ENCODE measurements around the gene RGS16. TPM values are rescaled to one million over a fixed set of nuclear protein-coding genes. Genes with fewer than 3 reads are reported as not detected.
A peak's percentile ranks its signal among the peaks of the same experiment; 100 is the strongest.

The RGS16 gene
- total and polyA plus RNA-seq, 2 donors (not counting 3 experiments of a cell fraction or from before 2014, with no cell fraction given), result not detected

GRCh38 chr1:182614796-182615454, 10.7 kb upstream of the RGS16 start:
- Histone ChIP-seq H3K9me3 (replicated peaks; ENCODE audit: control insufficient read depth, insufficient read depth, low read length) (no peaks in the 10 kb centered on the region), H3K4me3 (replicated peaks in 1 of 3; ENCODE audit: insufficient read depth in 1 of 3, low read depth in 1 of 3, low read length in 3 of 3) (peak overlapping the region; percentile 38 to 46 (median 39)), H3K27ac (ENCODE audit: insufficient read depth, low read depth, low read length) (no peak overlapping the region), H3K36me3 (ENCODE audit: control insufficient read depth in 2 of 2, extremely low read depth in 1 of 2, insufficient read depth in 2 of 2, low read length in 2 of 2) (no peaks in the 10 kb centered on the region), H4K20me1 (replicated peaks; ENCODE audit: control insufficient read depth, extremely low read depth, insufficient read depth, low read length) (no peaks in the 10 kb centered on the region), H3K79me2 (ENCODE audit: control insufficient read depth, insufficient read depth, low read length) (no peaks in the 10 kb centered on the region), H3K9ac (replicated peaks; ENCODE audit: extremely low read depth, insufficient read depth, low read length) (no peak overlapping the region), H3K27me3 (ENCODE audit: control insufficient read depth in 2 of 2, insufficient read depth in 2 of 2, low read length in 2 of 2) (peaks cover 56 to 63% of the 10 kb centered on the region in 2 experiments), H2AFZ (ENCODE audit: low read depth, low read length) (peak overlapping the region; percentile 74), H3K4me1 (ENCODE audit: control insufficient read depth, extremely low read depth, insufficient read depth, low read length) (peaks cover 11% of the 10 kb centered on the region), H3K9me1 (replicated peaks; ENCODE audit: control insufficient read depth, extremely low read depth, insufficient read depth, low read length) (no peaks in the 10 kb centered on the region), H3K4me2 (ENCODE audit: insufficient read depth, low read length) (peak overlapping the region; percentile 84)
- BruUV-seq (replicated peaks), result no TSS peak
- ChIA-PET CTCF (interaction anchor here (0.6 to 4.3 kb wide), 5 partner anchors 14 to 172 kb away, joined by 3 to 31 read pairs (median 18); no protein-coding TSS in a partner anchor), POLR2A (interaction anchor here (0.7 to 1.5 kb wide), 2 partner anchors 25 to 223 kb away, joined by 3 to 4 read pairs; partner anchors contain the start of gene GLUL)
- dilution Hi-C loops (cut with MboI; ENCODE audit: extremely low pct_ligation_motif_present, low sequenced_read_pairs), result no loop called here
- TF ChIP-seq POLR2AphosphoS5 (IDR thresholded peaks at IDR 0.05; ENCODE audit: insufficient read depth, low read depth, low read length) (peak; percentile 13), FOS (IDR thresholded peaks at IDR 0.05; ENCODE audit: borderline replicate concordance, insufficient read depth, low read length) (no peak), GATA2 (IDR thresholded peaks at IDR 0.05; ENCODE audit: insufficient read depth, insufficient read length, low read depth, low read length) (no peak), JUN (IDR thresholded peaks at IDR 0.05; ENCODE audit: borderline replicate concordance, insufficient read depth, insufficient read length, low read depth) (no peak)
- FAIRE-seq (peak; percentile 71), DNase-seq (ENCODE audit: low read depth, low spot score) (peak; percentile 55)
- intact Hi-C loops (cut with micrococcal nuclease), result loop anchor here (1.0 to 5.0 kb wide), 2 partner anchors 11 to 167 kb away; partner anchors contain the start of gene RGS16

- H4K20me1 ChIP-seq (replicated peaks; ENCODE audit: control insufficient read depth, extremely low read depth, insufficient read depth, low read length), result no peaks in the 10 kb centered on the region
- dilution Hi-C loops (cut with MboI; ENCODE audit: extremely low pct_ligation_motif_present, low sequenced_read_pairs), result no loop called here
- TF ChIP-seq GATA2 (IDR thresholded peaks at IDR 0.05; ENCODE audit: insufficient read depth, insufficient read length, low read depth, low read length) (no peak), EZH2 (IDR thresholded peaks at IDR 0.05; ENCODE audit: borderline replicate concordance, low read depth, low read length, severe bottlenecking) (no peak), FOS (IDR thresholded peaks at IDR 0.05; ENCODE audit: borderline replicate concordance, insufficient read depth, low read length) (no peak), JUN (IDR thresholded peaks at IDR 0.05; ENCODE audit: borderline replicate concordance, insufficient read depth, insufficient read length, low read depth) (no peak)
- H3K4me2 ChIP-seq (ENCODE audit: insufficient read depth, low read length), result no peak overlapping the region
- FAIRE-seq, result no peak
- no peaks in the 10 kb centered on the region for H3K79me2 ChIP-seq (ENCODE audit: control insufficient read depth, insufficient read depth, low read length)
- H3K9me3 ChIP-seq (replicated peaks; ENCODE audit: control insufficient read depth, insufficient read depth, low read length), result no peaks in the 10 kb centered on the region
- H3K4me3 ChIP-seq (replicated peaks in 1 of 3; ENCODE audit: insufficient read depth in 1 of 3, low read depth in 1 of 3, low read length in 3 of 3), result no peak overlapping the region
- ChIA-PET CTCF (interaction anchor here (0.6 to 1.8 kb wide), 6 partner anchors 11 to 173 kb away, joined by 3 to 6 read pairs (median 4); no protein-coding TSS in a partner anchor), POLR2A (no interaction called here)
- H3K9ac ChIP-seq (replicated peaks; ENCODE audit: extremely low read depth, insufficient read depth, low read length), result no peak overlapping the region
- H3K36me3 ChIP-seq (ENCODE audit: control insufficient read depth in 2 of 2, extremely low read depth in 1 of 2, insufficient read depth in 2 of 2, low read length in 2 of 2), result no peaks in the 10 kb centered on the region
- no peaks in the 10 kb centered on the region for H3K9me1 ChIP-seq (replicated peaks; ENCODE audit: control insufficient read depth, extremely low read depth, insufficient read depth, low read length)
- DNase-seq (ENCODE audit: low read depth, low spot score), result no peak
- H3K4me1 ChIP-seq (ENCODE audit: control insufficient read depth, extremely low read depth, insufficient read depth, low read length), result peaks cover 11% of the 10 kb centered on the region
- no peak overlapping the region for H2AFZ ChIP-seq (ENCODE audit: low read depth, low read length)
- H3K27me3 ChIP-seq (ENCODE audit: control insufficient read depth in 2 of 2, insufficient read depth in 2 of 2, low read length in 2 of 2), result peaks cover 42 to 47% of the 10 kb centered on the region in 2 experiments
- no TSS peak for BruUV-seq (replicated peaks)
- no peak overlapping the region for H3K27ac ChIP-seq (ENCODE audit: insufficient read depth, low read depth, low read length)
- intact Hi-C loops (cut with micrococcal nuclease), result no loop called here
Measured at GRCh38 chr1:182611787-182612186, 7.6 kb upstream of the RGS16 start.
